ENCODE results near the gene REPIN1. TPM values are rescaled to one million over a fixed set of nuclear protein-coding genes. Genes with fewer than 3 reads are reported as not detected.

The REPIN1 gene
- total and polyA plus RNA-seq, 9 of the 15 experiments (the other 6 are each of a cell fraction or from before 2014, with no cell fraction given) = 8.1 to 283 (median 94.3) TPM

DNA sequence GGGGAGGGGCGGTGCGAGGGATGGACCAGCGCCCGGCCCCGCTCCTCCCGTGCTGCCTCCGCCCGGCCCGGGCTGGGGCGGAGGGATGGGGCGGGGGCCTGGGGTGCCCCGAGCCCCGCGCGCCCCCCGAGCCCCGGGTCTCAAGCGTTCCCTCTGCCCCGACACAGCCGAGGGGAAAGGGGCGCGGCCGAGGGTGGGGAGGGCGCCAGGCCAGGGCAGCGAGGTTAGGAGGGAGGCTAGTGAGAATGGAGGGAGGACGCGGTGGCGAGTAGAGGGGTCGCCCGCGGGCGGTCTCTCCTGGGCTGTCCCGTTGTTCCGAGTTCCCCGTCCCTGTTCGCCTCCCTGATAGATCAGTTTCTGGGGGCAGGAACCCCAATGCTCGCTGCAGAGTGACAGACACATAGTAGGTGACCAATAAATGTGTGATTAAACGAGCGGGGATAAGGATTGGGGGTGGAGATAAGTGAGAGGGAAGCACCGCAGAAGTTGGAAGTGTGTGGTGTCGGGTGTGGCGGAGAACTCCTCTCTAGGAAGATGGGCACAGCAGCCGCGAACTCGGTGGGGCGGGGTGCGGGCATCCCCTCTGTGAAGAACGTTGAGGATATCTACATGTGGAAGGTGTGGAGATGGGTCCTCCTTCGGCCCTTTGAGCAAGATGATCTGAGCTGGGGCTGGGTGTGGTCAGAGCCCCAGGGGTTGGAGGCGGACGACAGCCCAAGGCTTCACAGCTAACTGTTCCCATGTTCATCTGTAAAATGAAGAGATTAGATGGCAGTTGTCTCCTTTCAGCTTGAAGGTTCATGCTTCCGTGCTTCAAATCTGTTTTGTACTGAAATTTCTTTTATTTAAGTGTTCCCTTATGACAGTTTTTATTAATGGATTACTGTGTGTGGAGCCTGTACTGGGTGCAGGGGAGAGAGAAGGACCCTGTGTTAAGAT, 11.1 kb downstream of the REPIN1 start (continued):
- TF ChIP-seq ZNF407 (IDR thresholded peaks at IDR 0.05; ENCODE audit: low read depth) = no peak
- TF ChIP-seq ZBTB12 (CRISPR knock-in tag; IDR thresholded peaks at IDR 0.05) = no peak
- no peak for TF ChIP-seq MBD1 (CRISPR knock-in tag; IDR thresholded peaks at IDR 0.05)
- no peak for TF ChIP-seq TSC22D4 (tag; IDR thresholded peaks at IDR 0.05)
- no peak for TF ChIP-seq ZNF785 (CRISPR knock-in tag; IDR thresholded peaks at IDR 0.05)
- no peak for TF ChIP-seq CEBPG (CRISPR knock-in tag; IDR thresholded peaks at IDR 0.05)
- TF ChIP-seq CEBPG (tag; conservative IDR thresholded peaks at IDR 0.05 in 1 of 2, IDR thresholded peaks at IDR 0.05 in 1 of 2) = no peak
- TF ChIP-seq ZC3H4 (CRISPR knock-in tag; IDR thresholded peaks at IDR 0.05; ENCODE audit: borderline replicate concordance) = no peak
- TF ChIP-seq E4F1 (CRISPR knock-in tag; IDR thresholded peaks at IDR 0.05; ENCODE audit: borderline replicate concordance) = no peak
- no peak for TF ChIP-seq ETS1 (conservative IDR thresholded peaks at IDR 0.05; ENCODE audit: control insufficient read depth, low read depth, low read length)

All from K562 (cell line).